GM21619 (cell line): ENCODE results near the gene ANKRD29.
A peak's percentile ranks its signal among the peaks of the same experiment; 100 is the strongest.
"Not testable (repeated sequence)": the region's sequence is repeated elsewhere in the genome, so short reads cannot be mapped to it uniquely, and the experiment has no call there.

Experiments used
- ATAC-seq: cut with Tn5 transposase; IDR thresholded peaks from one replicate; pipeline ENCODE4 v1.9.1; 2021; ENCODE audit not compliant: unreplicated experiment

The ANKRD29 gene

DNA sequence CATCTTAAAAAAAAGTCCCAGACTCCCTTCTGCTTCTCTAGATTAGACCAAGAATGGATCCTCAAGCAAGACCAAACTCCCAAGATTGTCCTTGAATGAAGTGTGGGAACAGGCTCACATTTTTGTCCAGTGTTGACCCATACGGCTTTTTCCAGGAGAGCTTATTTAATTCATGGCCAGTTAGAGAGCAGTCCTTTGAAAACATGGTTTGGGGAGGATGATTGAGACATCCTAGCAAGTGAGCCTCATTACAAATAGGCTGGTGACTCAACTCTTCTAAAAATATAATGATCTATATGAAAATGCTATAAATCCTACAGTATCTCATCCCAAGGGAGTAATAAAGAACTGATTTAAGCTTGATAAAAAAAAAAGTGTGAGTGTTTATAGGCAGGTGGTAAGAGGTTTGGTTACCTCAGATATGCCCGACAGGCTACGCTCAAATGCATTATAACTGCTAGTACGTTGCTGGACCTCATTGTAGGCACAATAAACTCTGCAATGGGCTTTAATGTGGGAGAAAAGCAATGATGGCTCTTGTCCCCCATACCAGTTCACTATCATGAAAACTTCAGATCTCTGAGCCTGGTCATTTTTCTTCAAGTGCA, 17.0 kb downstream of the ANKRD29 start:
- ATAC-seq, result no peak

DNA sequence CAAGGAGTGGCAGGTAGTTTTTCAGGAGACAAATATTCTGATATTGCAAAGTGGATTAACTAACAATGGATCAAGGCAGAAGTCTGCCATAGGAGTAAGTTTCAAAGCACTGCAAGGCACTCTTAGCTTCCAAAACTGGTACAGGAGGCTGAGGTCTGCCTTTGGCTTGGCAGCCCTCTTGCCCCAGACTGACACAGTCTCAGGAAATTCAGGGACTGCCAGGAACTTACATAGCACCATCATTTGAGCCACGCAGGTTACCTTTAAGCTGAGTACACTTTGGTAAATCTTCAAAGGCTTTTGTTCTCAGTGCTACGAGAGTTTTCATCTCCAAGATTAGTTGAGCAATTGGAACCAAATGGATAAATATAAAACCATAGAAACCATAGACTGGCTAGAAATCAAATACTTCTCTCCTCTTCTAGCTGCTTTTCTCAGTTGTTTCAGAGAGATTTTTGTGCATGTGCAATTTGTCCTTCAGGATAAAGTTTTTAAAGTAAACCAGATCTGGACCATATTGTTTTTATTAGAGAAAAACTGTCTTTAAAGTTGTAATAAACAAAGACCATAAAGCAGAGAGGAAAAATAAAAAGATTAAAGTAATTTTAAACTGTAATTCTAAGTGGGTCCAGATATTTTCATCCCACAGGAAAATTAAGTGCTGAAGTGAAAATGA, 18.8 kb downstream of the ANKRD29 start:
- ATAC-seq, result no peak

DNA sequence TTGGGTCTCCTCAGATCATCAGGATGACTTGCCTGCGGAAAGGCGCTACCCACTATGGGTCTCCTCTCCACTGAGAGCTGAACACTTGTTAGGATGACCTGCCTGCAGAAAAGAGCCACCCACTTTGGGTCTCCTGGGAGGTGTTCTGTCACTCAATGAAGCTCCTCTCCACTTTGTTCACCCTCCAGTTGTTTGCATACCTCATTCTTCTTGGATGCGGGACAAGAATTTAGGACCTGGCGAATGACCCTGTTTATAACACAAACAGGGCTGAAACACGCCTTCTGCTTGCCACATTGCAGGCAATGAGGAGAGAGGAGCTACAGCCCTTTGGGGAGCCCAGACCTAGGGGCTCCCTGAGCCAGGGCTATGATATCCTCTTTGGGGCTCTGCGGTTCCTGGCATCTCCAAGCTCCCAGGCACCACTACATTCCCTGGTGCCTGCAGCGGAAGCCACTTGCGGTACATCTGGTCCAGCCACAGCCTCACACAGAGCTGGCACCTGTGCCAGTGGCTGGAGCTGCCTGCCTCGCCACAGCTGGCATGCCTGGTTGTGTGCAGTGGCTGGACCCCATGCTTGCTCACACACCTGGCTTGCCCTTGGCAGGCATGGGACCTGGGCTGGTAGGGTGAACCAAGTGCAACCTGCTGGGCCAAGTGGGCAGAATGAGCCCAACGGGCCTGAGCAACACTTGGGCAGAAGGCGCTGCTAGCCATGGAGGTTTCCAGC, 20.6 kb downstream of the ANKRD29 start:
- no peak for ATAC-seq

DNA sequence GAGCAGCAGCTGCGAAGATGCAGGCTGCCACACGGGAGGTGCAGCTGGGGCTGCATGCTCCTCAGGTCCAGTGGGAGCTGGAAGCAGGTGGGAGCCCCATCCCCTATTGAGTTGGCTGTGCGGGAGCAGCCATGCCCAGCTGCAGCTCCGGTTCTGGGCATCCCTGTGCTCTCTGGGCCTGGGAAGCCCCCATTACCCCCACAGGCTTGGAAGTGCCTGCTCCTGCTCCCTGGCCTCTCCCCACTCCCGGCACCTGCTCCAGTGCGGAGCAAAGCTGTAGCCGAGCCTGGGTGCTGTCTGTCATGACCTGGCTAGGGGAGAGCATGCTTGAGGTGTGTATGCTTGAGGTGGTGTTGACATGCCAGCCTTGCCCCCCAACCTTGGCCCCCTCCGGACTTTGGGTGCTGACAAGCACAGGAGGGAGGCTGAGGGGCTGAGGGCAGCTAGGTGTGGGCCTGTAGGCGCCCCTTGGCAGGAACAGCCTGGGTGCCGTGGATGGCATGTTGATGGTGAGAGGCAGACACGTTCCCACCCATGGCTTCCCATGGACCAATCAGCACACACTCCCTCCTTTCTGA, 21.5 kb downstream of the ANKRD29 start:
- no peak for ATAC-seq

DNA sequence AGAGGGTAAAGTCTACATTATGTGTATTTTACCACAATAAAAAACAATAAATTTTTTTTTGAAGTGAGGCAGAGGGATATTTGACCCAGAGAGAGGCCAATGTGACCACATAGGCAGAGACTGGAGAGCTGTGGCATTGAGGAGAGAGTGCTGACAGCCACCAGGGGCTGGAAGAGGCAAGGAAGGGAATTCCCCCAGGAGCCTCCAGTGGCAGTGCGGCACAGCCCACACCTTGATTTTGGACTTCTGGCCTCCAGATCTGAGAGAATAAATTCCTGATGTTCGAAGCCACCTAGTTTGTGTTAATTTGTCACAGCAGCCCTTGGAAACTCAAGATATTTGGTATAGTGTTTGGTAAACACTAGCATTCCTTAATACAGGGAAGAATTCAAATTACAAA, 22.7 kb downstream of the ANKRD29 start:
- no peak for ATAC-seq

DNA sequence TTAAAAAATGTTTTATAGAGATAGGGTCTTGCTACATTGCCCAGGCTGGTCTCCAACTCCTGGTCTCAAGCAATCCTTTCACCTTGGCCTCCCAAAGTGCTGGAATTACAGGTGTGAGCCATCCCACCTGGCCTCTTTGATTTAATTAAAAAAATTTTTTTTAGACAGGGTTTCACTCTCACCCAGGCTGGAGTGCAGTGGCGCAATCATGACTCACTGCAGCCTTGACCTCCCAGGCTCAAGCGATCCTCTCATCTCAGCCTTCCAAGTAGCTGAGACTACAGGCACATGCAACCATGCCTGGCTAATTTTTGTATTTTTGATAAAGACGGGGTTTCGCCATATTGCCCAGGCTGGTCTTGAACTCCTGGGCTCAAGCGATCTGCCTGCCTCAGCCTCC, 26.3 kb downstream of the ANKRD29 start:
- ATAC-seq, result not testable (repeated sequence)

DNA sequence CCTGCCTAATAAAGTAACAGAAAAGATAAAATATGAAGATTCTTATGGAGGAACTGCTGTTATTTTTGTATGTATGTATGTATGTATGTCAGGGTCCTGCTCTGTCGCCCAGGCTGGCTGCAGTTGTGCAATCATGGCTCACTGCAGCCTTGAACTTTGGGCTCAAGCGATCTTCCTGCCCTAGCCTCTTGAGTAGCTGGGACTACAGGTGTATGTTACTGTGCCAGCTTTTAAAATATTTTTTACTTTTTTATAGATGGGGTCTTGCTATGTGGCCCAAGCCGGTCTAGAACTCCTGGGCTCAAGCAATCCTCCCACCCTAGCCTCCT, 26.7 kb downstream of the ANKRD29 start:
- ATAC-seq, result no peak

DNA sequence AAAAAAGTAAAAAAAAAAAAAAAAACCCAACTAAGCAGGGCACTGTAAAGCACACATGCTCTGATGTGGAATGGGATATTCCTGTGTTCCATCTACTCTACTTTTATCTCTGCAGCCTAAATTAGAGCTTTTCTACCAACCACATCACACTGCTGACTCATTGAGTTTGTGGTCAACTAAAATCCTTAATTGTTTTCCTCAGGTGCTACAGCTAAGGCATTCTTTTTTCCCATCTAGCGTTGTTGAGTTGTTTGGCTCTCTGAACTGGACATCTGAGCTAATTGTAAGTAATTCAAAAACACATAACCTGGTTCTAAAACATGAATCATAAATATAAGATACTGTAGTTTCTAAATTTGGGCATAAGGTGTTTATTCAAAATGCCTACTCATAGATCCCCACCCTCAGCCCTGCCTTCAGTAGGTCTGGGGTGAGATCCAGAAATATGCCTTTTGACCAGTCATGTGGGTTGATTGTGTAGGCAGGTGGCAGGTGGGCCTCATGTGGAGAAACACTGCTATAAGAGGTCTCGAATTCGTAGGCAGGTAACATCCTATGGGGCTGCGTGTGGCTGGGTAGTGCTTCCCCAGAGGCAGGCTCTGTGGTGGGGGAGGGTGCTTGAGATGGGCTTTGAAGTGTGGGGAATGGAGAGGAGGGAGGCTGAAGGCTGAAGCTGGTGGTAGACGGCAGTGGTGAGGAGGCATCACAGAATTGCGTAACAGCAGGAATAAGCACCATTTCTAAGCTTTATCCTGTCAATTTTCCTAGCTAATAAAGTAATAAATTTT, 27.2 kb downstream of the ANKRD29 start:
- ATAC-seq, result no peak

DNA sequence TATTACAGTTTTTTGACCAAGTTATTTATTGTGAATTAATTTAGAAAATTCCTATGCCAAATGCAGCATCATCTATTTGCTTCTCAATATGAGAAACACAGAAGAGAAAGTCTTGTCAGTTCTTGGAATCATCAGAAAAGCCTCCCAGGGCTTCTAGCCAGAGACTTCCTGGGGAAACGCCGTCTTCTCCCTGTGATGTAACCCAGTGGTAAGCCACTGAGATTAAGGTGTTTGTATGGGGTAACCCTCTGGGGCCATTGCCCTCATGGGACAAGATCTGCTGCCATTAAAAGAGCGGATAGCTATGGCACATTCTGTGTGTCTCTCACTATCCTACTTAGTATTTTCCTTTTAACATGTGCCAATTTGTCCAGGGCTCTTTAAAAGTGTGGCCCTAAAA, 28.0 kb downstream of the ANKRD29 start:
- ATAC-seq, result no peak

DNA sequence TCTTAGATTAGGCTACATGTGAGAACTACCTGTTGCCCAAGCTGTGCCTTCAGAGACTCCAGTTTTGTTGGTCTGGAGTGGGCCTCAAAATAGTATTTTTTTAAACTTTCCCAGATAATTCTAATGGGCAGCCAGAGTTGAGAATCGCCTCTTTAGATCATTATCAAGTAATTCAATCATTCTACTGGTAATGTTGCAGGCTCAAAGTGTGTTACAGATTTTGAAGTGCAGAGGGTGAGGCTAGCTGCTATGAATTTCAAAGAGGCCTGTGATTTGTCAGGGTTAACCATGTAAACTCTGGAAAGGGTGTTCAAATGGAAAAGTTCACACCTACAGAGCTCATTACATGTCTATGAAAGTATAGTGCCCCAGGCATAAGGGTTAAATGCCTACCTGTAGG, 30.1 kb downstream of the ANKRD29 start:
- no peak for ATAC-seq

DNA sequence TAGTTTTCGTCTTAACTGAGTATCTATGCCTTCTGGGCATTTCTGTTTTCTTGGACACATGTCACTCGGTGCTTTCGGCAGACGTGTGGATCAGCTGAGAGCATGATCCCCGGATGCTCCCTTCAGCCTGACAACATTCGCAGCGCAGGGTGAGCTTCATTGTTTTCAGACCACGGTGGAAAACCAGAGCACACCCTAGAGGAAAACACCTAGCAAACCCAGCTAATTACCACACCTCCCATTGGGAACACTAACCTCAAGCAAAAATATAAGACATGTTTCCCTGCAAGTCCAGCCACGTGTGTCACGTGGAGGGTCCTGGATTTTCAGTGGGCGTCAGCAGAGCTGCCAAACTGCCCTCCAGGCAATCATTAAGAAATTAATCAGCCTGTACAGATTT, 31.0 kb downstream of the ANKRD29 start:
- no peak for ATAC-seq

DNA sequence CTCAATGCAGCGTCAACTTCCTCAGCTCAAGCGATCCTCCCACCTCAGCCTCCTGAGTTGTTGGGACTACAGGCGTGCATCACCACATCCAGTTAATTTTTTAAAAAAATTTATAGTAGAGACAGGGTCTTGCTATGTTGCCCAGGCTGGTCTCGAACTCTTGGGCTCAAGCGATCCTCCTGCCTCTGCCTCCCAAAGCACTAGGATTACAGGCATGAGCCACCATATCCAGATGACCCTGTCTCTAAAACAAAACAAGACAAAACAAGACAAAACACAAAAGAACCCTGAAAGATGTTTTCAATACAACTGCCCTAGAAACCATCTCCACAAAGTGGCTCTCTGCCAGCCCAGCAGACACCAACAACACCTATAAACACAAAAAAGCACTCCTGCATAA, 31.4 kb downstream of the ANKRD29 start:
- ATAC-seq, result no peak

DNA sequence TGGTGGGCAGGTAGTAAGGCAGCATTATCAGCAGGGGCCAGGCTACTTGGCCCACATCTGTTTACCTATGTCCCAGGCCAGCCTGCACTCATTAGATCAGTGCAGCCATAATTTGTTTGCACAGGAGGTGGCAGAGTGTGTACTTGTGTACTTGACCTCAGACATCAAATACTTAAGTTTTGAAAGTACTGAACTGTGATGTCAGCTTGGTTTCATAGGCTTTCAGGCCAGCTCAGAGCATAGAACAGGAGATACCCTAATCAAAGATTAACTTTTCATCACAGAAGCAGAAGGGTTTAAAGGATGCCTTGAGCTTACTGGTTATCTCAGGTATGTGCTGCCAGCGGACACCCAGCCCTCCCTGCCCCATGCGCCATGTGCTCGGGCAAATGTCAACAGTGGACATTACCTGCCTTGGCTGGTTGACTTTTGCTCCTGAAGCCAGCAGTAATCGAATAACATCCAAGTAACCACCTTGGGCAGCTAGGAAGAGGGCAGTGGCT, 33.2 kb downstream of the ANKRD29 start:
- ATAC-seq, result peak; percentile 97

DNA sequence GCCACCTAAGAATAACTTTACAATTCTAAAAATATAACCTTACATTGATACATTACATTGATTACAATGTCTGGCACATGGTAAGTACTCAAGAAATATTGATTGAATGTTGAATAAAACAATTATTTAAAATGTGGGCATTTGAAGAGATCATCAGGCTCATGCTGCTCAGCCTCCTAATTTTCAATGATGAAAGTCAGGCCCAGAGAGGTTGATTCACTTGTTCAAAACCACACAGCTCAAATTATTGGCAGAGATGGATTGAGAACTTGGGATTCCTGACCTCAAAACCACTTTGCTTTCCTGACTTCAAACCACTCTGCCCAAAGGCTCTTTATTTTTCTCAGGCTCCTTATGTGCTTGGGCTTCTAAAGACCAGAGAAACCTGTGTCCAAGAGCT, 34.7 kb downstream of the ANKRD29 start:
- ATAC-seq, result no peak

DNA sequence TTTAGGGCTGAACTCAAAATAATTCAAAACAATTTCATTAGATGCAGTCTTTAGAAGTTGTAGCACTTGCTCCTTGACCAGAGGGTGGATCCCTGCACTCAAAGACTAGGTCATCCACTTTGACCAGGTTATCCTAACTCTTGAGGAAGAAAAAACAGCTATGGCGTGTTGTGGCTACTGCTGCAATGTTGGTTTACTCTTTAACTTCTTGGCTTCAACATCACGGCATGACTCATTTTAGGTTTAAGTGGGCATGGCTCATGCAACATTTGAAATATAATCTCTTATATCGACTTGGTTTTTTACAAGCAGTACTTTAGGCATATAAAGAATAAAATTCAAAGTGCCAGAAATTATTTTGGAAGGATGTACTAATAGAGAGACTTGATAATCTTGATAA, 35.4 kb downstream of the ANKRD29 start:
- ATAC-seq, result no peak

DNA sequence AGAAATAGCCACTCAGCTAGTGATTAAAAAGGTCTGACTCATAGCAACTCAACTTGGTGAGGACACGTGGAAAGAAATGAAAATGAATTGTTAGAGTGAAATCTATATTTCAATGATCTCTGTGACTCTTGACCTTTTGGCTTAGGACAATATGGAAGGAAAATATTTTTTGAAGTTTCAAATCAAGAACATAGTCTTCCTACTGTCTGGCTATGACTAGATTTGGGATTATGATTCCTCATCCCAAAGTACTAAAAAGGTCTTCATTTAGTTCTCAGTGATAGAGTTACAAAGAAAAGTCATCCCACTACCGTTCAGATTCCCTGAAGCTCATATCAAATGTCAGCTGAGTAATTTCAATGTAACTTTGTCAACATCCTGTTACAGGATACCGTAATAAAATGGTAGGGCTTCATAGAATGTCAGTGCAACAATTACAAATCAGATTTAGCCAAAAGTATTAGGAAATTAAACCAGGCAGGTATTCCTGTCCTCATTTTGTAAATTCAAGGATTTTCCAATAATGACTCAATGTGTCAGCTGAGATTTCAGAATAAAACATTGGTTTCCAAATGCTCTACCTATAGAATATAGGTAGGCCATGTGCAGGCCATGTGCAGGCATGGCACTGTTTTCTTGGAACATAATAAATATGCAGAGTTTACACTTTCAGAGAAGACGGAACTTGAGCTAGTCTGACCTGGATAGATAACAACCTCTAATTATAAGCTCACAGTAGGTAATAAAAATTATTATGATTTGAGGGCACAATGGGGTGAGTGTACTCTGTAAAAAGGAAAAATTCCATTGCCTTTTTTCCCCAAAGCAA, 36.0 kb downstream of the ANKRD29 start:
- no peak for ATAC-seq

DNA sequence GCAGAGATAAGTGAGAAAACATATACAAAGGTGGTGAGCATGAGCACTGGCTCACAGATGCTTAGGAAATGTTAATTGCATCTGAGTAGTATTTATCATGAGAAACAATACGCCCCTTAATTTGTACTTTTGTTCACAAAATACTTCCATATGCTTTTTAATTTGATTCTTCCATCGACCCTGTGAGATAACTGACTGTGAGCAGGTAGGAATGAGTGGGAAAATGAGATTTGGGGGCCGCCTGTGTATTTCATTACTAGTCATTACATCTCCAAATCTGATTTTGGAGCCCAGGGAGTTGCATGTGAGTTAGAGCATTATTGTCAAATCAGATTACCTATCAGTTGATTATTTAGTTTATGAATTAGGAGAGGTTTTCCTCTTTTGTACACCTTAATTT, 39.7 kb downstream of the ANKRD29 start:
- ATAC-seq, result no peak

DNA sequence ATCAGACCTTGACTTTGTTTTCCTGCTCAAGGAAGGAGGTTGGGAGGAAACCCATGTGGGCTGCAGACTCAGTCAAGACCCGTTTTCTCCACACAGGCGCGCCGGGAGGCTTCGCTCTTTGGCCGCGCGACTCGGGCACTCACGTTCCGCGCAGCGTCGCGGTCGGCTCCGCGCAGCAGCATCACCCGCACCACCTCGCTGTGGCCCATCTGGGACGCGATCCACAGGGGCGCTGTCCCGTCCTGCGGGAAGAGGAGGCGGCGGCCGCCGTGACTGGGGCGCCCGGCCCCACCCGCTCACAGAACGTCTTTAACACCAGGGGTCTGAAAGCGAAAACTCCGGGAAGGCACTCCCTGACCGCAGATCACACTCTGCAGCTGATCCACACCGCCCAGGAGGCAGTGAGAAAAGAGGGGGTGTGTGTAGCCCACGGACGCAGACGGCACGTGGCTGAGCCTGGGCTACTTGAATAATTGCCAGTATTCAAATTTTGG, 43.3 kb downstream of the ANKRD29 start:
- peak; percentile 14 for ATAC-seq

DNA sequence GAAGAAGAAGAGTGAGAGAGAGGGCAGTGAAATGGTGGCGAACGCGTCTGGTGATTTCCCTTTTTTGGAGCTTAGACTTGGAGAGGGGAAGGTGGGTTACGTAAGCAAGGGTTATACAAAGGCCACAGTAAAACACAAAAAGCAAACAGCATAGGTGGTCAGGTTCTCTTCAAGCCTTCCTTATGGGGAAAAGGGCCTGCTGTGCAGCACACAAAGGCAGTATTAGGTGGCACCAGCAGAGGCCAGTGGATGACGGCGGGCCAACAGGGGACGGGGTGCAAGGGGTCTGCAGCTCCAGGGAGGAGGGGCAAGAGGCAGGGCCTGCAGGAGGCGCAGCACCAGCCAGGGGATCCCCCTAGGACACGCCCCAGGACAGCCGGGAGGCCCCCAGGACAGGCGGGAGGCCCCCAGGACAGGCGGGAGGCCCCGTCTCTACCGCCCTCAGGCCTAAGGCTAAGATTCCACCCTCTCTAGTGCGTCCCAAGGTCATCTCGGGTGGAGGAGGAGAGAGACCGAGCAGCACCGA, 43.8 kb downstream of the ANKRD29 start:
- ATAC-seq, result peak; percentile 38
